HEK293 (cell line): ENCODE results near the gene MTERF4.

Experiments
- ZNF292 ChIP-seq: fragments of 450-650 bp; formaldehyde crosslinking; IDR thresholded peaks from 2 replicates; pipeline ENCODE4 v1.5.1; 2016; ENCODE audit warnings: low read depth, missing biosample characterization, missing genetic modification characterization, borderline replicate concordance
- ZNF416 ChIP-seq: fragments of 450-650 bp; formaldehyde crosslinking; IDR thresholded peaks from 2 replicates; pipeline ENCODE4 v1.5.1; 2016; ENCODE audit warnings: missing biosample characterization, missing genetic modification characterization
- ZNF76 ChIP-seq: fragments of 450-650 bp; formaldehyde crosslinking; IDR thresholded peaks from 2 replicates; pipeline ENCODE4; 2016; ENCODE audit warnings: low read depth, missing biosample characterization, missing genetic modification characterization, borderline replicate concordance
- ZNF777 ChIP-seq: fragments of 450-650 bp; formaldehyde crosslinking; IDR thresholded peaks from 2 replicates; pipeline ENCODE4 v1.5.1; 2017; ENCODE audit warnings: missing biosample characterization, missing genetic modification characterization, borderline replicate concordance
- TF ChIP-seq, protein P1 (sequence below): fragments of 450-650 bp; formaldehyde crosslinking; IDR thresholded peaks from 2 replicates; pipeline ENCODE4 v1.5.1; 2016; ENCODE audit warnings: missing biosample characterization, missing genetic modification characterization
- TF ChIP-seq, protein P2 (sequence below): fragments of 450-650 bp; formaldehyde crosslinking; IDR thresholded peaks from 2 replicates; pipeline ENCODE4 v1.5.1; 2016; ENCODE audit warnings: missing biosample characterization, missing genetic modification characterization

DNA sequence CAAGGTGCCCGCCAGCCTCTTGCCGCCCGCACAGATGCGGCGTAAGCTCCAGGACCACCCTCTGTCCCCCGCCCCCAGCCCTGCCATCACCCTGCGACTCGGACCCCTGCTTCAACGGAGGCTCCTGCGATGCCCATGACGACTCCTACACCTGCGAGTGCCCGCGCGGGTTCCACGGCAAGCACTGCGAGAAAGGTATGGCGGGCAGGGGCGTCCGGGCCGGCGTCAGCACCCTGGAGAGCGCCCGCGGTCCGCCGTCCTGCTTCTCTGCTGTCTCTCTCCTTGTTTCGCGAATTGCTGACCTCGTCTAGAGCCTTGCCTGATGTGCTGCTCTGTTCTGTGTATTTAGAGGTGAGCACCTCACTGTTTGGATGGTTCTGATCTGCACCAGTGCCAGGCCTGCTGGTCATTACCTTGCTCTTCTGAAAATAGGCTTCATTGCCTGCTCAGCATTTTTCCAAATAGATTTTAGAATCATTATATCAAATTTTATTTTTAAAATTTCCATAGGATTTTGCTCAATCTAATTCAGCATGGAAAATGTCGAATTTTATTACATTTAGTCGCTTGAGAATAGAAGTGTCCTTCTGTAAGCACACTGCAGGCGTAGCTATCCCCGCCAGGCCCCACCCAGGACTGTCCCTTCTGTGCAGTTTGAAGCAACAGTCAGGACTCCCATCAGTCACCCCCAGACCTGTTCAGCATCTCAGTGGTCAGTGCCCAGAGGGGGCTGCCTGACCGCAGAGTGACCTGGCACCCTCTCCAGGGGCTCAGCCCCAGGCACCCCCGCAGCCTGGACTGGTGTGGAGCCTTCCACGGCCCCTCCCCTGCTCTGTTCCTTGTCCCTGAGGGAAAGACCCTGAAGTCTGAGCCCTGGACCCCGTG lies 52.1 kb downstream of the MTERF4 start:
- TF ChIP-seq, protein P1, sequence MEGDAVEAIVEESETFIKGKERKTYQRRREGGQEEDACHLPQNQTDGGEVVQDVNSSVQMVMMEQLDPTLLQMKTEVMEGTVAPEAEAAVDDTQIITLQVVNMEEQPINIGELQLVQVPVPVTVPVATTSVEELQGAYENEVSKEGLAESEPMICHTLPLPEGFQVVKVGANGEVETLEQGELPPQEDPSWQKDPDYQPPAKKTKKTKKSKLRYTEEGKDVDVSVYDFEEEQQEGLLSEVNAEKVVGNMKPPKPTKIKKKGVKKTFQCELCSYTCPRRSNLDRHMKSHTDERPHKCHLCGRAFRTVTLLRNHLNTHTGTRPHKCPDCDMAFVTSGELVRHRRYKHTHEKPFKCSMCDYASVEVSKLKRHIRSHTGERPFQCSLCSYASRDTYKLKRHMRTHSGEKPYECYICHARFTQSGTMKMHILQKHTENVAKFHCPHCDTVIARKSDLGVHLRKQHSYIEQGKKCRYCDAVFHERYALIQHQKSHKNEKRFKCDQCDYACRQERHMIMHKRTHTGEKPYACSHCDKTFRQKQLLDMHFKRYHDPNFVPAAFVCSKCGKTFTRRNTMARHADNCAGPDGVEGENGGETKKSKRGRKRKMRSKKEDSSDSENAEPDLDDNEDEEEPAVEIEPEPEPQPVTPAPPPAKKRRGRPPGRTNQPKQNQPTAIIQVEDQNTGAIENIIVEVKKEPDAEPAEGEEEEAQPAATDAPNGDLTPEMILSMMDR (tag by site-specific recombination): no peak
- TF ChIP-seq, protein P2, sequence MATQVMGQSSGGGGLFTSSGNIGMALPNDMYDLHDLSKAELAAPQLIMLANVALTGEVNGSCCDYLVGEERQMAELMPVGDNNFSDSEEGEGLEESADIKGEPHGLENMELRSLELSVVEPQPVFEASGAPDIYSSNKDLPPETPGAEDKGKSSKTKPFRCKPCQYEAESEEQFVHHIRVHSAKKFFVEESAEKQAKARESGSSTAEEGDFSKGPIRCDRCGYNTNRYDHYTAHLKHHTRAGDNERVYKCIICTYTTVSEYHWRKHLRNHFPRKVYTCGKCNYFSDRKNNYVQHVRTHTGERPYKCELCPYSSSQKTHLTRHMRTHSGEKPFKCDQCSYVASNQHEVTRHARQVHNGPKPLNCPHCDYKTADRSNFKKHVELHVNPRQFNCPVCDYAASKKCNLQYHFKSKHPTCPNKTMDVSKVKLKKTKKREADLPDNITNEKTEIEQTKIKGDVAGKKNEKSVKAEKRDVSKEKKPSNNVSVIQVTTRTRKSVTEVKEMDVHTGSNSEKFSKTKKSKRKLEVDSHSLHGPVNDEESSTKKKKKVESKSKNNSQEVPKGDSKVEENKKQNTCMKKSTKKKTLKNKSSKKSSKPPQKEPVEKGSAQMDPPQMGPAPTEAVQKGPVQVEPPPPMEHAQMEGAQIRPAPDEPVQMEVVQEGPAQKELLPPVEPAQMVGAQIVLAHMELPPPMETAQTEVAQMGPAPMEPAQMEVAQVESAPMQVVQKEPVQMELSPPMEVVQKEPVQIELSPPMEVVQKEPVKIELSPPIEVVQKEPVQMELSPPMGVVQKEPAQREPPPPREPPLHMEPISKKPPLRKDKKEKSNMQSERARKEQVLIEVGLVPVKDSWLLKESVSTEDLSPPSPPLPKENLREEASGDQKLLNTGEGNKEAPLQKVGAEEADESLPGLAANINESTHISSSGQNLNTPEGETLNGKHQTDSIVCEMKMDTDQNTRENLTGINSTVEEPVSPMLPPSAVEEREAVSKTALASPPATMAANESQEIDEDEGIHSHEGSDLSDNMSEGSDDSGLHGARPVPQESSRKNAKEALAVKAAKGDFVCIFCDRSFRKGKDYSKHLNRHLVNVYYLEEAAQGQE (tag by site-specific recombination): peak; percentile 93
- TF ChIP-seq ZNF76 (tag by site-specific recombination) (no peak), ZNF777 (tag by site-specific recombination) (no peak), ZNF416 (no peak), ZNF292 (no peak)
